Activated T-helper 2 cell treated with anti-CD3 and anti-CD28 coated beads, Interferon-gamma antibody, Interleukin-2, Interleukin-4, amounts not matched to agents 10 μg/mL and 5 μg/mL and 100 μg/mL, durations not matched to agents 14 hours and 24 hours and 36 hours (primary cell): ENCODE data around the gene ZIC1. TPM values are rescaled to one million over a fixed set of nuclear protein-coding genes. Genes with fewer than 3 reads are reported as not detected.
A peak's percentile ranks its signal among the peaks of the same experiment; 100 is the strongest.

Experiments used
- DNase-seq: peaks from one replicate; pipeline ENCODE4 v3.0.0; 2021; ENCODE audit warnings: low spot score
- H3K27ac Mint-ChIP-seq: one replicate; pipeline ENCODE4 v1.8.0; 2021; ENCODE audit warnings: mixed read lengths
- H3K27me3 Mint-ChIP-seq: one replicate; pipeline ENCODE4 v1.8.0; 2021; ENCODE audit warnings: low read depth, mixed read lengths
- H3K36me3 Mint-ChIP-seq: one replicate; pipeline ENCODE4 v1.8.0; 2021; ENCODE audit warnings: low read depth, mixed read lengths
- H3K4me1 Mint-ChIP-seq: one replicate; pipeline ENCODE4 v1.8.0; 2021; ENCODE audit warnings: low read depth, mixed read lengths
- H3K4me3 Mint-ChIP-seq: one replicate; pipeline ENCODE4 v1.8.0; 2021; ENCODE audit warnings: low read depth, mild to moderate bottlenecking, moderate library complexity, mixed read lengths
- H3K9me3 Mint-ChIP-seq: one replicate; pipeline ENCODE4 v1.8.0; 2021; ENCODE audit warnings: mixed read lengths
- intact Hi-C: fragments of 100-400 bp; cut with micrococcal nuclease; formaldehyde crosslinking; loops from one replicate; pipeline ENCODE4 v1.15.1; 2023
- total RNA-seq: library from RNA; stranded (reverse); gene quantifications from 2 replicates; pipeline ENCODE4 v1.2.3, GENCODE V29; 2022

The ZIC1 gene
- not detected in 2 replicates for total RNA-seq

- peaks cover 14% of the 10 kb centered on the region for H3K9me3 Mint-ChIP-seq
- intact Hi-C loops = loop anchor here (2.0 to 5.0 kb wide), 2 partner anchors 13 to 32 kb away; no protein-coding TSS in a partner anchor
- peaks cover 72% of the 10 kb centered on the region for H3K27me3 Mint-ChIP-seq
- H3K4me1 Mint-ChIP-seq = peaks cover 15% of the 10 kb centered on the region
- H3K4me3 Mint-ChIP-seq = no peak within 1 kb of the TSS
- H3K27ac Mint-ChIP-seq = peak within 1 kb of the TSS; percentile 76
- H3K36me3 Mint-ChIP-seq = peaks cover 12% of the 10 kb centered on the region
- no peak for DNase-seq
Observed at GRCh38 chr3:147409143-147410115, at the start of gene ZIC1. ZIC1 (plus strand) TSS chr3:147409365; CDS start chr3:147410113, 748 bp downstream.

GRCh38 chr3:147360051-147360439, 49.1 kb upstream of the ZIC1 start:
- Mint-ChIP-seq H3K9me3 (no peaks in the 10 kb centered on the region), H3K4me3 (no peak overlapping the region), H3K4me1 (no peaks in the 10 kb centered on the region), H3K36me3 (no peaks in the 10 kb centered on the region), H3K27ac (no peak overlapping the region), H3K27me3 (peaks cover 61% of the 10 kb centered on the region)
- intact Hi-C loops = no loop called here
- DNase-seq = no peak

GRCh38 chr3:147360646-147361453, 48.3 kb upstream of the ZIC1 start:
- Mint-ChIP-seq H3K27ac (no peak overlapping the region), H3K4me1 (no peaks in the 10 kb centered on the region), H3K36me3 (no peaks in the 10 kb centered on the region), H3K9me3 (no peaks in the 10 kb centered on the region), H3K27me3 (peaks cover 55% of the 10 kb centered on the region), H3K4me3 (no peak overlapping the region)
- no peak for DNase-seq
- intact Hi-C loops = no loop called here

- DNase-seq = peak; percentile 20
- Mint-ChIP-seq H3K4me1 (no peaks in the 10 kb centered on the region), H3K27ac (no peak overlapping the region), H3K27me3 (peaks cover 47% of the 10 kb centered on the region), H3K4me3 (no peak overlapping the region), H3K9me3 (no peaks in the 10 kb centered on the region), H3K36me3 (no peaks in the 10 kb centered on the region)
- intact Hi-C loops = no loop called here
Observed at GRCh38 chr3:147361454-147362420, 47.4 kb upstream of the ZIC1 start.

GRCh38 chr3:147364771-147365170, 44.4 kb upstream of the ZIC1 start:
- Mint-ChIP-seq H3K9me3 (no peaks in the 10 kb centered on the region), H3K4me3 (no peak overlapping the region), H3K27ac (no peak overlapping the region), H3K36me3 (no peaks in the 10 kb centered on the region), H3K4me1 (no peaks in the 10 kb centered on the region), H3K27me3 (peaks cover 35% of the 10 kb centered on the region)
- intact Hi-C loops = no loop called here
- no peak for DNase-seq

- no peaks in the 10 kb centered on the region for H3K36me3 Mint-ChIP-seq
- no peak overlapping the region for H3K4me3 Mint-ChIP-seq
- H3K4me1 Mint-ChIP-seq = no peaks in the 10 kb centered on the region
- H3K27ac Mint-ChIP-seq = no peak overlapping the region
- intact Hi-C loops = no loop called here
- peaks cover 35% of the 10 kb centered on the region for H3K27me3 Mint-ChIP-seq
- no peak for DNase-seq
- H3K9me3 Mint-ChIP-seq = no peaks in the 10 kb centered on the region
Observed at GRCh38 chr3:147365196-147366115, 43.7 kb upstream of the ZIC1 start.

GRCh38 chr3:147367676-147368075, 41.5 kb upstream of the ZIC1 start:
- intact Hi-C loops = no loop called here
- Mint-ChIP-seq H3K9me3 (no peaks in the 10 kb centered on the region), H3K4me3 (no peak overlapping the region), H3K27ac (no peak overlapping the region), H3K36me3 (no peaks in the 10 kb centered on the region), H3K4me1 (no peaks in the 10 kb centered on the region), H3K27me3 (peaks cover 44% of the 10 kb centered on the region)
- no peak for DNase-seq

GRCh38 chr3:147368151-147368550, 41.0 kb upstream of the ZIC1 start:
- intact Hi-C loops = no loop called here
- H3K27me3 Mint-ChIP-seq = peaks cover 48% of the 10 kb centered on the region

GRCh38 chr3:147368561-147369221, 40.5 kb upstream of the ZIC1 start:
- Mint-ChIP-seq H3K36me3 (no peaks in the 10 kb centered on the region), H3K4me1 (no peaks in the 10 kb centered on the region), H3K27me3 (peaks cover 54% of the 10 kb centered on the region), H3K4me3 (no peak overlapping the region), H3K27ac (no peak overlapping the region), H3K9me3 (no peaks in the 10 kb centered on the region)
- DNase-seq = no peak
- intact Hi-C loops = no loop called here

More at GRCh38 chr3:147368151-147368550, 41.0 kb upstream of the ZIC1 start:
- Mint-ChIP-seq H3K9me3 (no peaks in the 10 kb centered on the region), H3K4me3 (no peak overlapping the region), H3K27ac (no peak overlapping the region), H3K4me1 (no peaks in the 10 kb centered on the region), H3K36me3 (no peaks in the 10 kb centered on the region)
- DNase-seq = no peak

GRCh38 chr3:147369231-147369630, 39.9 kb upstream of the ZIC1 start:
- Mint-ChIP-seq H3K4me1 (no peaks in the 10 kb centered on the region), H3K9me3 (no peaks in the 10 kb centered on the region), H3K27ac (no peak overlapping the region), H3K4me3 (no peak overlapping the region), H3K36me3 (no peaks in the 10 kb centered on the region), H3K27me3 (peaks cover 59% of the 10 kb centered on the region)
- intact Hi-C loops = no loop called here
- no peak for DNase-seq

GRCh38 chr3:147369661-147370123, 39.5 kb upstream of the ZIC1 start:
- H3K36me3 Mint-ChIP-seq = no peaks in the 10 kb centered on the region
- DNase-seq = no peak
- H3K4me1 Mint-ChIP-seq = no peaks in the 10 kb centered on the region
- H3K4me3 Mint-ChIP-seq = no peak overlapping the region
- peaks cover 59% of the 10 kb centered on the region for H3K27me3 Mint-ChIP-seq
- no peaks in the 10 kb centered on the region for H3K9me3 Mint-ChIP-seq
- intact Hi-C loops = no loop called here
- no peak overlapping the region for H3K27ac Mint-ChIP-seq
